Activated gamma-delta T cell treated with Interleukin-2 at 50 U/mL for 16 hours (primary cell): ENCODE measurements around the gene ACTA2.

Experiments used
- DNase-seq: peaks from one replicate; pipeline ENCODE4 v3.0.0-alpha.2; 2020

ACTA2 gene

DNA sequence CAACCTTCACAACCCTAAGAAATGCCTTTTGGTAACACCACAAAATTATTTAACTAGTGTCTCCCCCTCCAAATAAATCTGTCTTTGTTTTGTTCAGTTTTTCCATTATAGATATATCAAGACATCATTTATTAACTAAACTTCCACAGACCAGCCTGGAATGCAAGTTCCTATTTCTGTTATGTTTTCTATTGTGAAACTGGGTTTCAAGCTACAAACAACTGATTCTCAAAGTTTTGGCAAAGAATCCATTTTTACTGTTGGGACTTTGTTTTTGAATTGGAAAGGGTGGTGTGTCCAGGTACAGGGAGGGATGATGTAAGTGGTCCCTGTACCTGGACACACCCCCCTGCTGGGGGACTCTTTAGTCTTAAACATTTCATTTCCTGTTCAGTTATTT, 36.3 kb downstream of the ACTA2 start:
- DNase-seq: no peak

DNA sequence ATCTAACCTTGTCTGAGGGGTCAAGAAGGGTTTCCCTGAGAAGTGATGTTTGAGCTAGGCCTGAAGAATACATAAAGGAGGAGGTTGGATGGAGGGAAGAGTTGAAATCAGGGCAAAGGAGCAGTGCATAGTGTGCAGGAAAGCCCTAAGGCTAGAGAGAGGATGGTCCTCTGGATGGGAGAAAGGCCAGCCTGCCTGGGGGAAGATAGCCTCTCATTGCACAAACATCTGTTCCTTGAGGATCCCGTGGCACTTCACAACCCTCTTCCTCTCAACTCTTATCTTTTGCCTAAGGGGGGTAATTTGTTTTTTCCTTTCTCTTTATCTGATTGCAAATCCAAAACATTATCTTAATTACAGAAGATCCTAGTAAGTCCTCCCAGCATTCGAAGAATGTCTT, 36.8 kb downstream of the ACTA2 start:
- no peak for DNase-seq

DNA sequence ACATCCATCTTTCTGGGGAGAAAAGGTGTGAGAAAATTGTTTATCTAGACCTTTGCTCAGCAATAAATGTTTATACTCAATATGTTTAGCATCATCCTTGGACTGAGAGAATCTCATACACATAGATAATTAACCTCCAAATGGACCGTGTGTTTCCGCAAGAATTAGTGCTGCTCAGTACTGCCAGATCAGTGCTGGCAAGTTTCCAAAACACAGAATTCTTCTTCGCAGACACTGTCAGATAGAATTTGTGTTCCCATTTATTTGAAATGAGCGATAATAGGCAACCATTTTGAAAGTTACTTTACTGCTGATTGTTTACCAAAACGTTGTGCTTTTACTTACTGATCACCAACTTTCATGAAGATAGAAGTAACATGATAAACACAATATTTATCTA, 38.8 kb downstream of the ACTA2 start:
- DNase-seq: no peak

DNA sequence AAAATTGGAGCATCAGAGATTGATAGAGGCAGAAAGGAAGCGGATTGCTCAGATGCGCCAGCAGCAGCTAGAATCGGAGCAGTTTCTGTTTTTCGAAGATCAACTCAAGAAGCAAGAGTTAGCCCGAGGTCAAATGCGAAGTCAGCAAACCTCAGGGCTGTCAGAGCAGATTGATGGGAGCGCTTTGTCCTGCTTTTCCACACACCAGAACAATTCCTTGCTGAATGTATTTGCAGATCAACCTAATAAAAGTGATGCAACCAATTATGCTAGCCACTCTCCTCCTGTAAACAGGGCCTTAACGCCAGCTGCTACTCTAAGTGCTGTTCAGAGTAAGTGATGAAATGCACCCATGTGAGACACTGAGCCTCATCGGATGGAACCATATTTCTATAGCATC, 39.4 kb downstream of the ACTA2 start:
- DNase-seq: no peak

DNA sequence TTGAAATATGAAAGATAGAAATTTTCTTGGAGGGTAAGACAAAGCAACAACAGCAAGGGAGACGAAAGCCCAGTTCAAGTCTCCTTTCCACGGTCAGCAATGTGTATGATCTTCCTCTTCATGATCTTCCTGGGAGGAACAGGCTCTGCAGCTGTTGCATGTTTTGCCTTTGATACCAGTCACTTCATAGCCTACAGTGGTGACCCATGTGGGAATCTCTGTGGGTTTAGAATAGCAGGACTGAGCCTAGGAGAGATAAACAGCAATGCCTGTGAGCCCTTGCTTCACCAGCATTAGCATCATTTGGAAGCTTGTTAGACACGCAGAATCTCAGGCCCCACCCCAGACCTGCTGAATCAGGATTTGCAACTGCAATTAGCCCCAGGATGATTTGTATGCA, 40.7 kb downstream of the ACTA2 start:
- DNase-seq: no peak

DNA sequence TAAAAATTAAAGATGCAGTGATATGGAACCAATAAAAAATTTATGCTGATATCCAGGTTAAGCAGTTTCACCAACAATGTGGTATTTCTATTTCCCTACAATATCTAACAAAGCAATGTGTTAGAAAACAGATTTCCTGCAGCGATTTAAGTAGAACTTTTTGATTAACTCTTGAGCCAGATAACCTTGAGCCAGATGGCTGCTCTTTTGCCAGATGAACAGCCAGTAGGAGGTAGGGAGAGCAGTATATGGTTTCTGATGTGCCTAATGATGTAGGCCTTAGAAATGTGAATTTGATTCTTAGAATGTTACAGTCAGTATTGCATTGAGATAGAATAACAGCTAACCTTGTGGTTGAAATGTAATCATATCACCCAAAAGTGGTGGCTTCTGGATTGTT, 41.5 kb downstream of the ACTA2 start:
- DNase-seq: no peak

DNA sequence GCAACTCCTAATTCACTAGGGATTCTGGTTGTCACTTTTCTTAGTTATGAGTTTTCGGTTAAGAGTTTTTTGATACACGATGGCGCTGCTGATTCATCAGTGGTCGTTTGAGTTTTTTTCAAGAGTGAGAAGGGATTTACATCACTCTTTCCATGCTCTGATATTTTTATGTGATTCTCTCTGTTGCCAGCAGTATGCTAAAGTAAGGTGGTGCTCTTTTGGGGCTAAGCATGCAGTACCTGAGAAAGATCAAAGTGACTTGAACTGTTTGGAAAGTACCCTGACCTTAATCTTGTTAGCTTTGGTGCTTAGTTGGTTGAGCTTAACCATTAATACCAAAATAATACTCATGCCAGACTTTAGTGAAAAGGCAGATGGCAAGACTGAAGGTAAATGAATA, 44.4 kb downstream of the ACTA2 start:
- DNase-seq: no peak

DNA sequence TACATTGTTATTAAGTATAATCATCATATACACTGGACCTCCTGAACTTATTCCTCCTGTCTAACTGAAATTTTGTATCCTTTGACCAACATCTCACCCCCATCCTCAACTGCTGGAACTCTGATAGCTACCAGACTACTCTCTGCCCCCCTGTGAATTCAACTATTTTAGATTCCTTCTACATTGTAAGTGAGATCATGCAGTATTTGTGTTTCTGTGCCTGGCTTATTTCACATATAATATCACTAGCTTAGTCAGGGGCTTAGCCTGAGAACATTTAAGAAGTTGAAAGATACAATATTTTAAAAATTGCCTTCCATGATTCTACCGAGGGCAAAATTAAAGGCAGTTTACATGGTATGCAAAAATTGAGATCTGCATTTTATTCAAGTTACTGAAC, 45.7 kb downstream of the ACTA2 start:
- DNase-seq: no peak

DNA sequence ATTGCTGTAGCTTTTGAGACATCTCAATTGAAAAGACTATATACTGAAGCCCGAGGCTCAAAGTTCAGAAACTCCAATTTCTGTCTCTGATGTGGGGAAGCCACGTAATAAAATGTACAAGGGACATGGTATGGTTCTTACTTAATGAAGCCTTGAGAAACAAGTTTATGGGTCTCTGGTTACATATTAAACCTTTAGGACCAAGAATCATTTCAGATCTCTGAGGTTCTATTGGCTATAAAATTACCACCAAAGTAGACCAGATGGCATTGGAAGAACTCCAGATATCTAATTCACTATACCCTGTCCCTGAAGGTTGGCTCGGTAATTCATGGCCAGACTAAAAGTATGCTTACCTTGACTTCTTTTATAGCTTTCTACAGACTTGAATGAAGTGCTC, 48.9 kb downstream of the ACTA2 start:
- no peak for DNase-seq

DNA sequence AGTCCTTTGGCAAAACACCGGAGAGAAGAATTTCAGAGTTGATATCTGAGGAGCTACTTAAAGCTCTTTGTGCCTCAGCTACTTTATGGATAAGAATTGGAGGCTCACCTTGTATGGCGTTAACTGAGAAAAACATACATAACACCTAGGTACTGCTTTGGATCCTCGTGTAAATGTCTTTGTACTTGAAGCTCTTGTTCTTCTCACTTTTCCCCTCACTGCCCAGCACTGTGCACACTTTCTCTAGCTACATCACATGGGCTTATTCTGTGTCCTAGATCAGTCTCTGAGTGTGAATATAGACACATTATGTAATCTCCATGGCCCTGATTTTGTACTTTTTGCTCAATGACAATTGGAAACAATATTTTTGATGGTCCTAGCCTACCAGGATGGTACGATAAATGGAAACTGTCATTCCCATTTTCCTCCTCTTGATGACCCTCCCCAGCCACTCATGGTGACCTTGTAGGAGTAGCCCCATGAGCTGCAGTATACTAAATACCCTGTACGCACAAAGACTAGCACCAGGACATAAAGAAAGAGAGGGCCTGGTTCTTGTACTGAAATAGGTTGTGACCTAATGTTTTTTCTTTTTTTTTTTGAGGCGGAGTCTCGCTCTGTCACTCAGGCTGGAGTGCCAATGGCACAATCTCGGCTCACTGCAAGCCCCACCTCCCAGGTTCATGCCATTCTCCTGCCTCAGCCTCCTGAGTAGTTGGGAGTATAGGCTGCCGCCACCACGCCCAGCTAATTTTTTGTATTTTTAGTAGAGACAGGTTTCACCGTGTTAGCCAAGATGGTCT, 50.4 kb downstream of the ACTA2 start:
- no peak for DNase-seq

DNA sequence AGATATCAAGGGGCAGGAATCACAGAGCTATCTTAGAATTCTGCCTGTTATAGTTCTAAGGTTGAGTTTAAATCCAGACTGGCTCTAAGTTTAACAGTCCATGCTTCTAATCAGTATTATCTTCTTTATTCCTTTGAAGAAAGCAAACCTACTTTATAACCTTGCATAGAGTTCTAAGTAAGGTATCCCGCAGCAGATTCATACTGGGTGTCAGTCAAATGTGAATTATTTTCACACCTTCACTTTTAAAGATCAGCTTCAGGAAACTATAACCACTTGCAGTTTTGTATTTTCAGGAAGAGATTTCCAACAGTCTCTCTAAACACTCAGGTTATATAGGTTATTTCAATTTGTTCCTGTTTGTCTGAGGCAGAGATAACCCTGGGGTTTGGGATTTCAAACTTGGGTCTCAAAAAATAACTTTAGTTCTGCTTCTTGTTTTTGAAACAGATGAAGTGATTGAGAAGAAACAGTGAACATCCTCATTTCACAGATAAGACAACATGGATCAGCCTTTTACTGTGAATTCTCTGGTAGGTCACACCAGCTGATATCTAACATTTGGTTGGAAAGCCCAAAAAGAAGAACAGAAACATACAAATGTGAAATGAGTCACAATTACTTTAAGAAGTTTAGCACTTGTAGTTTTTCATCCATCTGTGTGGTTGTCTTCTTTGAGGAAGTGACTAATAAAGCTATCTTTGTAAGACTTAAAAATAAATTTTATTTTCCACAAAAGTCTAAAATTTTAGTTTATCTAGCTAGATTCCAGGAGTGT, 51.2 kb downstream of the ACTA2 start:
- no peak for DNase-seq

DNA sequence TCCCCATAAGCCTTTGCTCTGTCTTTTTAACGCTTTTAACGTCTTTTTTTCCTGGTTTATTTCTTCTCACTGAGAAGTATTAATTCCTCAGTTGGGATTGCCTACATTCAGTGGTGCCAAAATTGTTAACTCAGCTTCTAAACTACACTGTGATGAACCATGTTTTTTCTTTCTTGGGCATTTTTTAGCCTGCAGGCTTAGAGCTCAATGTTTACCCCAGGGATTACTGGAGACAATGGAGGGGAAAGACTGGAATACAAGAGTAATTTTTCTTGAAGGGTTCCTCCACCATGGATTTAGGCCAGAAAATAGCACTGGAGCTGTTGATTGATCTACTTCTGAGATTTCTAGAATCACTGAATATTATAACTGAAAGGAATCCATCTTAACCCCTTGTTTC, 52.7 kb downstream of the ACTA2 start:
- DNase-seq: no peak

DNA sequence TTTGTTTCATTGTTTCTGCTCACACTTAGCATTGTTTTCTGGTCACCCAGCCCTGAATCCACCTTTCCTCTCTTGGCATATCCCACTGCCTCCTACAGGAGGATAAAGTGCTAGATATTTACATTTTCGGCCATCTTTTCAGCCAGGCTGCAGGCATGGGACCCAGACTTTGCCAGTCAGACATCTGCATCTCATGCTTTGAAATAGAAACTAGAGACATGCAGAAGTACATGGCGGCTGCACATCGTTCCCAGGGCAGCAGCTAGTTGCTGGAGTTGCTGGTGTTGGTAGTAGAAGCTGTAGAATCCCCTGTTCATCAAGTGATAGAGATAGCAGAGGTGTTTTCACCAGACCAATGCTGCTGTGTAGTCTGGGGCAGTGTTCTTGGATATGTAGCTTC, 53.8 kb downstream of the ACTA2 start:
- no peak for DNase-seq

DNA sequence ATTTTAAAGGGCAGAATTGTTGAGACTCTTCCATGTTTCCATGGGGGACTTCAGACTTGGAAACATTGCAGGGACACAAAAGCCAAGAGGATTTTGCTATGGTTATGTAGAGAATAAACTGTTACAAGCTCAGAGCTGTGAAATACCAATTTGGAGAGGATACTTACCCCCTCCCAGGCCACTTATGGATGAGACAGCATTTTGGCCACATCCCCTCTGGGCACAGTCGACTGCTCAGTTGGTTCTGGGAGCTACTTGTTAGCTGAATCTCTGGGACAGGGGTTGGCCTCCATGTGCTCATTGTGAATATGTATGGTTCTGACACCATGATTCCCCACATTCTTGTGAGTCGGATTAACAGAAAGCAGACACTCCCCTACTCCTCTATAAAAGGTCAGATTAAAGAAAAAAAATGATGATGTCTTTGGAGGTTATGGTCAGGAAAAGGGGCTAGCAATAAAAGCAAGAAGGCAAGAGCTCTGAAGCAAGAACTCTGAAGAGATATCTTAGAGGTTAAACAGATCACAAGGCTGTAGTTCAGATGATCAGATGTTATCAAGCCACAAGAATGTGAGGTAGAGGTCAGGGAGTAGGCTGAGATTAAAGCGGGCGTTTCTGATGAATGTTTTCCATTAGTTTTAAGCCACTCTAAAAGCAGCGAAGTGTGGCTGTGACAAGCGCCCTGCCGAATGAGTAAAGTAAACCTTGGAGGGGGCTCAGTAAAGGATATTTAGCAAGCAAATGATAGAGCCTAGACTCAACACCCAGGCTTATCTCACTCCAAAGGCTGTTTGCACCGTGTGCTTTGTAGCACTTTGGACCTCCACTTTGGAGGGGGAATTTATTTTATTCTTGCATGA, 55.3 kb downstream of the ACTA2 start:
- no peak for DNase-seq

DNA sequence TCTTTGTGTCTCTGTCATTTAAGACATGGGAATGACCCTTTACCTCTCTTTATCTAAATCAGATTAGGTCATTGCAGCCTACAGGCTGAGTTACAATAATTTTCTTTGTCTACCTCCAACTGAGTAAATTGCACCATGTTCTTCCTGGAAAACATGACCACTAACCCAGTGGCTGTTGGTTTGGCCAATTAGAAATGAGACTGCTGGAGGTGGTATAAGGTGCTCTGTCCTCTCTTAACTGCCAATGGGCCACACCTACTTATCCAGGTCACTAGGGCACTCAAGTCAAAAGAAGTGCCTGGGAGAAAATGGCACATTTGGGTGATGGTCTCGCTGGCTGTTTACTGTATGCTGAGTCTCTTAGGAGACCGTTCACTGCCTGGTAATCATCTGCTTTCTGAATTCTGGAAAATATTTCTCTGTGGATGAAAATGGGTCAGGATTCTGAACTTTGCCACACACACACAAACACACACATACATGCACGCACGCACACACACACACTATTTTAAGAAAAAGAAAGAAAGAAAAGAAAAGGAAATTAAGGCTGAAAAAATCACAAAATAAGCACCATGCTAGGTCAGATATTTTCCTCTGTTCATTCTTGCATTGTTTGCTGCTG, 56.1 kb downstream of the ACTA2 start:
- no peak for DNase-seq

DNA sequence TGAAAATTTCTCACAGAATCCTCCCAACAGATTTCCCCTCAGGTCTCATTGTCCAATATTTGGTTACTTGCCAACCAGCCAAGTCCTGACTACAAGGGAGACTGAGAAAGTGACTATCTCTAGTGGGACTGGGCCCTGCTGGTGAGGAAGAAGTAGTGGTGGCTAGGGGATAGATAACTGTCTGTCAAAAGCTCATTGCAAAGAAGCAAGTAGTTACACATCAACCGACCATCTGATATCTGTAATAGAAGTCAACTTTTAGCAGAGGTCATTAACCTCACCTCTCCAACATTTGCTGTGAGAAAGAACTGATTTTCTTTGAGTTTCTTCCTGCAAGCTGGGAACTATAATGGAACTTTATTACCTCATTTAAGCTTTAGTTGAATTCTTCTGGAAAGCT, 57.3 kb downstream of the ACTA2 start:
- DNase-seq: no peak

DNA sequence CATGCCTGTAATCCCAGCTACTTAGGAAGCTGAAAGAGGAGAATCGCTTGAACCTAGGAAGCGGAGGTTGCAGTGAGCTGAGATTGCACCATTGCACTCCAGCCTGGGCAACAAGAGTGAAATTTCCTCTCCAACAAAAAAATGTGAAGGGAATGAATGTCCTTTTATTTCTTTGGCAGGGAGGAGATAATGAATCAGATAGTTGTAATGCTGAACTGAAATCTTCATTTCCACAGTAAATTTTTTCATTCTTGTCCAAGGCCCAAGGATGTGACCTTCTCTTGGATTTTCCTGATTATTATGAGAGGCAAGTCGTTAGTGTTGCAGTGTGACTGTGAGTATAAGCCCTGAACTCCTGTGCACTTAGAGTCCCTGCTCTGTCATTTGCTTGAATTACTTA, 59.0 kb downstream of the ACTA2 start:
- no peak for DNase-seq

DNA sequence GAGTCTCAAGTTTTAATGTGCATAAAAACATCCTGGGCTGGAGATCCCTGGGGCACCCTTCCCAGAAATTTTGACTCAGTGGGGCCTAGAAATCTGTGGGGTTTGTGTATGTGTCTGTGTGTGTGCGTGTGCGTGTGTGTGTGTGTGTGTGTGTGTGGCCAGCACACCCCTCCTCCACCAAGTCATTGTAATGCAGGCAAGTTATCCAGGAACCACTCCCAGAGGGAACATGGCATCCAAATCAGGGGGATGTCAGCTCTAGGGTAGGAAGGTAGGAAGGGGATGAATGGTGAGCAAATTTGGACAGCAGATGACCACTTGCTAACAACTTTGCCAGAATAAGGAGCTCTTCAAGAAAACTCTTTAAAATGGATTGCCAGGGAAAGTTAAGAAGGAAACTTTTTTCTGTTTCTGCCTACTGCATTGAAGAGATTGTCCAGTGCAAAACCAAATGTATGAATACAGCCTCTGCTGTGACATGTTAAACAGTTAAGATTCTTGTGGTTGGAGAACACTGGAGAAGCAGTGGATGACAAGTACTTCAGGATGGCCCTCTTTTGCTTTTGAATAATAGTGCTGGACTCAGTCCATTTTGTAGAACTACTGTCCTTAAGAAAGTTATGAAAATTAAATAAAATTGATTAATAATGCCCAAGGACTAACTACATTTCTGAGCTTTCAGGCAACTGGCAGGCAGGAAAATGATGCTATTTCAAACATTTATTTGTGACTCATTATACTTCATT, 60.2 kb downstream of the ACTA2 start:
- DNase-seq: no peak

DNA sequence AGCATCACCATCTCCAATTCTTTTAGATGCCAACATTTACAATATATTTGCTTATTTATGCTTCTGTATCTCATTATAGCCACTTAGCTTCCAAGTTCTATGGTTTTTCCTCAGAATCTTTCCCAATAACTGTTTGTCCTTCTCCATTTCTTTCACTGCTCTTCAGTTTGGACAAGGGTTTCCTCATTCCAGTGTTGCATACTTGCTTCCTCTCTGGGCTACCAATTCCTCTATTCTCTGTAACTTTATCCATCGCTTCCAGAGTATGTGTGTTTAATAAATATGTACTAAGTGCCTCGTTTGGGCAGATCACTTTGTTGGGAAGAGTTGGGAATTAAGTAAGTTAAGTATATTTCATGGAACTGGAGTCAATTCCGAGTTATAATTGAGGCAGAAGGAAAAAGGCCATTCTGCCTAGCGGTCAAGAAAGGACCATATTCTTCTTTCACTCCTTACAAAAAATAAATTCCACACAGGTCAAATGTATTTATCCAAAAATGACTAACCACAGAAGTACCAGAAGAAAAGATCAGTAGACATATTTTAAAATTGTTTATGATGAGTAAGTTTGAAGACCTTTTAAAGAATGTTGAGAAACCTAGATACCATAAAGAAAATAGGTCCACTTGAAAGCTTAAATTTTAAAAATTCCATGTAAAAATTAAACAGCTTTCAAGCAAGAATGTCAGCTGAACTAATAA, 61.7 kb downstream of the ACTA2 start:
- DNase-seq: no peak

DNA sequence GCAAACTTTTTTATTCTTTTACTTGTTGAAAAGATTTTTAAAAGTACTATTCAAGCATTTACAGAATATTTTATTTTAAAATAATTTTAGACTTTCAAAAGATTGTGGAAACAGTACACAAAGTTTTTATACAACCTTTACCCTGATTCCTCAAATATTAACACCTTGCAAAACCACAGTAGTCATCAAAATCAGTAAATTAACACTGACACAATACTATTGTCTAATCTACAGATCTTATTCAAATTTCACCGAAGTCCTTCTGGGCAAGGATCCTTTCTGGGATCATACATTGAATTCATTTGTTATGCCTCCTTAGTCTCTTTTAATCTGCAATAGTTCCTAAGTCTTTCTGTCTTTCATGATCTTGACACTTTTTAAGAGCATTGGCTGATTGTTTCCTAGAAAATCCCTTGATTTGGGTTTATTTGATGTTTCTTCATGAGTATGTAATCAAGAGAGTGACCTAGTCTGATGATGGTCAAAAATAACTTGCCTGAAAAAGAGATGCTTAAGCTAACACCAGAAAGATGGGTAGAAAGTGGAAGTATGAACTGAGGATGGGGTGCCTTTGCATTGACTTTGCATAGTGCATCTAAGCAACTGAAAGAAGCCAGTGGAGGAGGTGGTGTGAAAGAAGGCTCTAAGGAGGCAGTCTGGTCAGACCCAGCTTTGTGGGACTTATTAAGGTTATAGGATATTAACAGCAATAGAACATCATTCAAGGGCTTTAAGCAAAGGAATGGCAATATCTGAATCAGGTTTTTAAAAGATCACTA, 62.8 kb downstream of the ACTA2 start:
- no peak for DNase-seq
